GM23338 (cell line): ENCODE data around the gene SLC35E2B. TPM values are rescaled to one million over a fixed set of nuclear protein-coding genes. Genes with fewer than 3 reads are reported as not detected.

ENCODE experiments used
- ATAC-seq: fragments of 200-7000 bp; cut with Tn5 transposase; 3 replicates; pipeline ENCODE4 v1.9.1; 2020
- DNase-seq: peaks from one replicate; pipeline ENCODE4 v3.0.0-alpha.2; 2015; ENCODE audit warnings: low spot score
- H2AFZ ChIP-seq: fragments of 200-600 bp; sonication (generic); 2 replicates; pipeline ENCODE4 v1.8.0; 2016; ENCODE audit warnings: antibody characterized with exemption, mild to moderate bottlenecking, moderate library complexity
- H3F3A ChIP-seq: fragments of 200-600 bp; sonication (generic); replicated peaks from 2 replicates; pipeline ENCODE4 v1.8.0; 2017; ENCODE audit warnings: antibody characterized with exemption, mixed run types, low read depth
- H3K27ac ChIP-seq: fragments of 200-600 bp; sonication (generic); 2 replicates; pipeline ENCODE4 v1.6.1; 2016; ENCODE audit warnings: low read depth
- H3K27me3 ChIP-seq: fragments of 200-600 bp; sonication (generic); 2 replicates; pipeline ENCODE4 v1.8.0; 2016; ENCODE audit warnings: mild to moderate bottlenecking, mixed run types, moderate library complexity; ENCODE audit not compliant: insufficient read depth
- H3K36me3 ChIP-seq: fragments of 200-600 bp; sonication (generic); 2 replicates; pipeline ENCODE4 v1.8.0; 2016; ENCODE audit warnings: mild to moderate bottlenecking; ENCODE audit not compliant: insufficient read depth
- H3K4me1 ChIP-seq: fragments of 200-600 bp; sonication (generic); 2 replicates; pipeline ENCODE4 v1.8.0; 2016; ENCODE audit warnings: mild to moderate bottlenecking, moderate library complexity; ENCODE audit not compliant: insufficient read depth
- H3K4me2 ChIP-seq: fragments of 200-600 bp; sonication (generic); 2 replicates; pipeline ENCODE4 v1.7.1; 2017; ENCODE audit warnings: mixed run types
- H3K4me3 ChIP-seq: fragments of 200-600 bp; sonication (generic); 2 replicates; pipeline ENCODE4 v1.6.1; 2016; ENCODE audit warnings: mixed run types
- H3K79me2 ChIP-seq: fragments of 200-600 bp; sonication (generic); replicated peaks from 2 replicates; pipeline ENCODE4 v1.8.0; 2017; ENCODE audit warnings: mild to moderate bottlenecking; ENCODE audit not compliant: insufficient read depth
- H3K9me2 ChIP-seq: fragments of 200-600 bp; sonication (generic); 2 replicates; pipeline ENCODE4 v1.8.0; 2017; ENCODE audit not compliant: insufficient read depth
- H4K20me1 ChIP-seq: fragments of 200-600 bp; sonication (generic); replicated peaks from 2 replicates; pipeline ENCODE4 v1.8.0; 2017; ENCODE audit warnings: mild to moderate bottlenecking; ENCODE audit not compliant: insufficient read depth
- H3K27ac Mint-ChIP-seq: 2 replicates; pipeline ENCODE4 v1.8.0; 2020; ENCODE audit warnings: inconsistent platforms, mild to moderate bottlenecking, moderate library complexity, mixed read lengths
- H3K27me3 Mint-ChIP-seq: 3 replicates; pipeline ENCODE4 v1.8.0; 2022; ENCODE audit warnings: low read depth, mild to moderate bottlenecking, moderate library complexity, mixed read lengths, inconsistent platforms; ENCODE audit not compliant: insufficient read depth, poor library complexity
- H3K36me3 Mint-ChIP-seq: 3 replicates; pipeline ENCODE4 v1.8.0; 2021; ENCODE audit warnings: low read depth, mild to moderate bottlenecking, inconsistent platforms, moderate library complexity, mixed read lengths
- H3K4me1 Mint-ChIP-seq: 3 replicates; pipeline ENCODE4 v1.8.0; 2020; ENCODE audit warnings: mild to moderate bottlenecking, inconsistent platforms, mixed read lengths
- H3K4me3 Mint-ChIP-seq: 3 replicates; pipeline ENCODE4 v1.8.0; 2021; ENCODE audit warnings: moderate library complexity, mild to moderate bottlenecking, inconsistent platforms, mixed read lengths
- H3K9me3 Mint-ChIP-seq: 3 replicates; pipeline ENCODE4 v1.8.0; 2020; ENCODE audit warnings: moderate library complexity, mild to moderate bottlenecking, inconsistent platforms, mixed read lengths
- CREB1 ChIP-seq: fragments of 250-450 bp; sonication (Bioruptor Pico); IDR thresholded peaks from 2 replicates; pipeline ENCODE4 v1.5.0; 2020; ENCODE audit warnings: low read depth, mild to moderate bottlenecking, moderate library complexity
- EZH2 ChIP-seq: fragments of 200-600 bp; sonication (generic); IDR thresholded peaks from one replicate; pipeline ENCODE4 v1.8.0; 2017; ENCODE audit warnings: antibody characterized with exemption, mild to moderate bottlenecking, low read depth; ENCODE audit not compliant: unreplicated experiment
- EZH2phosphoT487 ChIP-seq: fragments of 200-600 bp; sonication (generic); IDR thresholded peaks from one replicate; pipeline ENCODE4 v1.8.1; 2018; ENCODE audit warnings: antibody characterized with exemption; ENCODE audit not compliant: unreplicated experiment
- JUNB ChIP-seq: IDR thresholded peaks from one replicate; pipeline ENCODE4 v1.6.1; 2016; ENCODE audit warnings: antibody characterized with exemption; ENCODE audit not compliant: unreplicated experiment
- NANOG ChIP-seq: IDR thresholded peaks from 2 replicates; pipeline ENCODE4 v1.6.1; 2016; ENCODE audit warnings: antibody characterized with exemption, borderline replicate concordance
- POLR2AphosphoS5 ChIP-seq: IDR thresholded peaks from 2 replicates; pipeline ENCODE4 v1.6.1; 2016; ENCODE audit warnings: antibody characterized with exemption, low read depth
- REST ChIP-seq: IDR thresholded peaks from one replicate; pipeline ENCODE4 v1.6.1; 2018; ENCODE audit warnings: antibody characterized with exemption; ENCODE audit not compliant: unreplicated experiment
- STAT1 ChIP-seq: IDR thresholded peaks from one replicate; pipeline ENCODE4 v1.6.1; 2016; ENCODE audit warnings: antibody characterized with exemption; ENCODE audit not compliant: unreplicated experiment
- ZNF114 ChIP-seq: fragments of 250-450 bp; sonication (Bioruptor Pico); IDR thresholded peaks from 2 replicates; pipeline ENCODE4 v1.5.0; 2020; ENCODE audit warnings: mild to moderate bottlenecking, moderate library complexity
- ZNF331 ChIP-seq: fragments of 250-450 bp; sonication (Bioruptor Pico); IDR thresholded peaks from 2 replicates; pipeline ENCODE4 v1.5.0; 2020; ENCODE audit warnings: low read depth, mild to moderate bottlenecking, moderate library complexity
- polyA plus RNA-seq: library from polyadenylated mRNA; unstranded; fragments of >200 nt; fragmentation: Nextera tagmentation; extraction: Ambion mirVana; gene quantifications from 2 replicates; pipeline ENCODE4 v1.2.1, GENCODE V29; 2016
- total RNA-seq: library from RNA; depleted of rRNA; stranded (reverse); fragments of >200 nt; shearing (Covaris generic); gene quantifications from 2 replicates; pipeline ENCODE4 v1.2.3, GENCODE V29; 2014
- TF ChIP-seq, protein P1 (sequence below), 2 experiments: fragments of 200-600 bp in 1 of 2; sonication (generic) in 1 of 2; conservative IDR thresholded peaks; 2 replicates each; pipeline versions ENCODE4 v1.5.1 to v1.6.1; 2016 to 2017; ENCODE audit warnings: antibody characterized with exemption in 2 of 2, low read depth in 2 of 2, mild to moderate bottlenecking in 2 of 2, moderate library complexity in 1 of 2
- TF ChIP-seq, protein P2 (sequence below): fragments of 250-450 bp; sonication (Bioruptor Pico); IDR thresholded peaks from 2 replicates; pipeline ENCODE4 v1.5.0; 2020; ENCODE audit warnings: mild to moderate bottlenecking, moderate library complexity
- TF ChIP-seq, protein P3 (sequence below): IDR thresholded peaks from 2 replicates; pipeline ENCODE4 v1.6.1; 2016; ENCODE audit warnings: antibody characterized with exemption

SLC35E2B gene
- total and polyA plus RNA-seq, 2 experiments from 2014 or later = 16.8 to 63.0 TPM

GRCh38 chr1:1609822-1610485 is 82.6 kb downstream of the SLC35E2B start:
- H3K79me2 ChIP-seq = peaks cover 16% of the 10 kb centered on the region; the same call in 1 of the 2 replicates
- no peak overlapping the region for H3K27ac ChIP-seq
- Mint-ChIP-seq H3K27me3 (peaks cover 10% of the 10 kb centered on the region), H3K4me3 (no peak overlapping the region), H3K9me3 (no peaks in the 10 kb centered on the region), H3K27ac (no peak overlapping the region), H3K36me3 (peaks cover 2% of the 10 kb centered on the region; the same call in 2 of the 3 replicates), H3K4me1 (peaks cover 19% of the 10 kb centered on the region)
- H2AFZ ChIP-seq = no peak overlapping the region
- H3K4me1 ChIP-seq = 0 out of 2 replicates have a peak, but pooled peaks cover 6% of the 10 kb centered on the region
- no peak overlapping the region for H3K4me2 ChIP-seq
- 0 out of 2 replicates have a peak, but pooled peaks cover 11% of the 10 kb centered on the region for H3F3A ChIP-seq
- H3K36me3 ChIP-seq = no peaks in the 10 kb centered on the region
- peaks cover 5% of the 10 kb centered on the region; the same call in 1 of the 2 replicates for H4K20me1 ChIP-seq
- TF ChIP-seq, protein P1, sequence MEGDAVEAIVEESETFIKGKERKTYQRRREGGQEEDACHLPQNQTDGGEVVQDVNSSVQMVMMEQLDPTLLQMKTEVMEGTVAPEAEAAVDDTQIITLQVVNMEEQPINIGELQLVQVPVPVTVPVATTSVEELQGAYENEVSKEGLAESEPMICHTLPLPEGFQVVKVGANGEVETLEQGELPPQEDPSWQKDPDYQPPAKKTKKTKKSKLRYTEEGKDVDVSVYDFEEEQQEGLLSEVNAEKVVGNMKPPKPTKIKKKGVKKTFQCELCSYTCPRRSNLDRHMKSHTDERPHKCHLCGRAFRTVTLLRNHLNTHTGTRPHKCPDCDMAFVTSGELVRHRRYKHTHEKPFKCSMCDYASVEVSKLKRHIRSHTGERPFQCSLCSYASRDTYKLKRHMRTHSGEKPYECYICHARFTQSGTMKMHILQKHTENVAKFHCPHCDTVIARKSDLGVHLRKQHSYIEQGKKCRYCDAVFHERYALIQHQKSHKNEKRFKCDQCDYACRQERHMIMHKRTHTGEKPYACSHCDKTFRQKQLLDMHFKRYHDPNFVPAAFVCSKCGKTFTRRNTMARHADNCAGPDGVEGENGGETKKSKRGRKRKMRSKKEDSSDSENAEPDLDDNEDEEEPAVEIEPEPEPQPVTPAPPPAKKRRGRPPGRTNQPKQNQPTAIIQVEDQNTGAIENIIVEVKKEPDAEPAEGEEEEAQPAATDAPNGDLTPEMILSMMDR (conservative IDR thresholded peaks at IDR 0.05; ENCODE audit: low read depth in 2 of 2) = no peak
- TF ChIP-seq REST (no peak), POLR2AphosphoS5 (no peak), EZH2phosphoT487 (no peak), JUNB (no peak), ZNF331 (CRISPR knock-in tag) (no peak), ZNF114 (no peak), CREB1 (CRISPR knock-in tag) (no peak), STAT1 (no peak), NANOG (no peak), EZH2 (no peak)
- TF ChIP-seq, protein P2, sequence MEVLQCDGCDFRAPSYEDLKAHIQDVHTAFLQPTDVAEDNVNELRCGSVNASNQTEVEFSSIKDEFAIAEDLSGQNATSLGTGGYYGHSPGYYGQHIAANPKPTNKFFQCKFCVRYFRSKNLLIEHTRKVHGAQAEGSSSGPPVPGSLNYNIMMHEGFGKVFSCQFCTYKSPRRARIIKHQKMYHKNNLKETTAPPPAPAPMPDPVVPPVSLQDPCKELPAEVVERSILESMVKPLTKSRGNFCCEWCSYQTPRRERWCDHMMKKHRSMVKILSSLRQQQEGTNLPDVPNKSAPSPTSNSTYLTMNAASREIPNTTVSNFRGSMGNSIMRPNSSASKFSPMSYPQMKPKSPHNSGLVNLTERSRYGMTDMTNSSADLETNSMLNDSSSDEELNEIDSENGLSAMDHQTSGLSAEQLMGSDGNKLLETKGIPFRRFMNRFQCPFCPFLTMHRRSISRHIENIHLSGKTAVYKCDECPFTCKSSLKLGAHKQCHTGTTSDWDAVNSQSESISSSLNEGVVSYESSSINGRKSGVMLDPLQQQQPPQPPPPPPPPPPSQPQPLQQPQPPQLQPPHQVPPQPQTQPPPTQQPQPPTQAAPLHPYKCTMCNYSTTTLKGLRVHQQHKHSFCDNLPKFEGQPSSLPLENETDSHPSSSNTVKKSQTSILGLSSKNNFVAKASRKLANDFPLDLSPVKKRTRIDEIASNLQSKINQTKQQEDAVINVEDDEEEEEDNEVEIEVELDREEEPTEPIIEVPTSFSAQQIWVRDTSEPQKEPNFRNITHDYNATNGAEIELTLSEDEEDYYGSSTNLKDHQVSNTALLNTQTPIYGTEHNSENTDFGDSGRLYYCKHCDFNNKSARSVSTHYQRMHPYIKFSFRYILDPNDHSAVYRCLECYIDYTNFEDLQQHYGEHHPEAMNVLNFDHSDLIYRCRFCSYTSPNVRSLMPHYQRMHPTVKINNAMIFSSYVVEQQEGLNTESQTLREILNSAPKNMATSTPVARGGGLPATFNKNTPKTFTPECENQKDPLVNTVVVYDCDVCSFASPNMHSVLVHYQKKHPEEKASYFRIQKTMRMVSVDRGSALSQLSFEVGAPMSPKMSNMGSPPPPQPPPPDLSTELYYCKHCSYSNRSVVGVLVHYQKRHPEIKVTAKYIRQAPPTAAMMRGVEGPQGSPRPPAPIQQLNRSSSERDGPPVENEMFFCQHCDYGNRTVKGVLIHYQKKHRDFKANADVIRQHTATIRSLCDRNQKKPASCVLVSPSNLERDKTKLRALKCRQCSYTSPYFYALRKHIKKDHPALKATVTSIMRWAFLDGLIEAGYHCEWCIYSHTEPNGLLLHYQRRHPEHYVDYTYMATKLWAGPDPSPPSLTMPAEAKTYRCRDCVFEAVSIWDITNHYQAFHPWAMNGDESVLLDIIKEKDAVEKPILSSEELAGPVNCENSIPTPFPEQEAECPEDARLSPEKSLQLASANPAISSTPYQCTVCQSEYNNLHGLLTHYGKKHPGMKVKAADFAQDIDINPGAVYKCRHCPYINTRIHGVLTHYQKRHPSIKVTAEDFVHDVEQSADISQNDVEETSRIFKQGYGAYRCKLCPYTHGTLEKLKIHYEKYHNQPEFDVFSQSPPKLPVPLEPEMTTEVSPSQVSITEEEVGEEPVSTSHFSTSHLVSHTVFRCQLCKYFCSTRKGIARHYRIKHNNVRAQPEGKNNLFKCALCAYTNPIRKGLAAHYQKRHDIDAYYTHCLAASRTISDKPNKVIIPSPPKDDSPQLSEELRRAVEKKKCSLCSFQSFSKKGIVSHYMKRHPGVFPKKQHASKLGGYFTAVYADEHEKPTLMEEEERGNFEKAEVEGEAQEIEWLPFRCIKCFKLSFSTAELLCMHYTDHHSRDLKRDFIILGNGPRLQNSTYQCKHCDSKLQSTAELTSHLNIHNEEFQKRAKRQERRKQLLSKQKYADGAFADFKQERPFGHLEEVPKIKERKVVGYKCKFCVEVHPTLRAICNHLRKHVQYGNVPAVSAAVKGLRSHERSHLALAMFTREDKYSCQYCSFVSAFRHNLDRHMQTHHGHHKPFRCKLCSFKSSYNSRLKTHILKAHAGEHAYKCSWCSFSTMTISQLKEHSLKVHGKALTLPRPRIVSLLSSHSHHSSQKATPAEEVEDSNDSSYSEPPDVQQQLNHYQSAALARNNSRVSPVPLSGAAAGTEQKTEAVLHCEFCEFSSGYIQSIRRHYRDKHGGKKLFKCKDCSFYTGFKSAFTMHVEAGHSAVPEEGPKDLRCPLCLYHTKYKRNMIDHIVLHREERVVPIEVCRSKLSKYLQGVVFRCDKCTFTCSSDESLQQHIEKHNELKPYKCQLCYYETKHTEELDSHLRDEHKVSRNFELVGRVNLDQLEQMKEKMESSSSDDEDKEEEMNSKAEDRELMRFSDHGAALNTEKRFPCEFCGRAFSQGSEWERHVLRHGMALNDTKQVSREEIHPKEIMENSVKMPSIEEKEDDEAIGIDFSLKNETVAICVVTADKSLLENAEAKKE = no peak
- TF ChIP-seq, protein P3, sequence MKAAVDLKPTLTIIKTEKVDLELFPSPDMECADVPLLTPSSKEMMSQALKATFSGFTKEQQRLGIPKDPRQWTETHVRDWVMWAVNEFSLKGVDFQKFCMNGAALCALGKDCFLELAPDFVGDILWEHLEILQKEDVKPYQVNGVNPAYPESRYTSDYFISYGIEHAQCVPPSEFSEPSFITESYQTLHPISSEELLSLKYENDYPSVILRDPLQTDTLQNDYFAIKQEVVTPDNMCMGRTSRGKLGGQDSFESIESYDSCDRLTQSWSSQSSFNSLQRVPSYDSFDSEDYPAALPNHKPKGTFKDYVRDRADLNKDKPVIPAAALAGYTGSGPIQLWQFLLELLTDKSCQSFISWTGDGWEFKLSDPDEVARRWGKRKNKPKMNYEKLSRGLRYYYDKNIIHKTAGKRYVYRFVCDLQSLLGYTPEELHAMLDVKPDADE = no peak
- DNase-seq = no peak
- no peaks in the 10 kb centered on the region for H3K9me2 ChIP-seq
- H3K4me3 ChIP-seq = no peak overlapping the region
- H3K27me3 ChIP-seq = no peaks in the 10 kb centered on the region
- ATAC-seq = no peak
